ENCODE results near the gene CYTL1. TPM values are rescaled to one million over a fixed set of nuclear protein-coding genes. Genes with fewer than 3 reads are reported as not detected.

Gene CYTL1
- total RNA-seq, 2 donors from 2014 or later = 3.1 TPM; not detected in 1

DNA sequence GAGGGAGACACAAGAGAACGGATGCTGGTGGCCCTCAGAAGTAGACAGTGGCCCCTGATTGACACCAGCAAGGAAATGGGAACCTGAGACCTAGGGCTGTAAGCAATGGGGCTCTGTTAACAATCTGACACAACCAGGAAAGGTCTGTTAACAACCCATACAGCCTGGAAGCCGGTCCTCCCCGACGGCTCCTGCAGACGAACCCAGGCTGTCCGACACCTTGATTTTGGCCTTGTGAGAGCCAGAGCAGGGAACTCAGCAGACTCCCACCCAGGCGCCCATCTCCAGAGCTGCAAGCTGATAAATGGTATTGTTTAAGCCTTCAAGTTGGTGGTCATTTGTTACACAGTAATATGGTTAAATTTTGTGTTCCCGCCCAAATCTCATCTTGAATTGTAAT is 10.2 kb upstream of the CYTL1 start:
- Histone ChIP-seq H3K27me3 (no peaks in the 10 kb centered on the region), H3K4me3 (no peak overlapping the region), H3K4me1 (no peaks in the 10 kb centered on the region), H3K27ac (no peak overlapping the region), H3K36me3 (replicated peaks in 1 of 2; ENCODE audit: insufficient read depth in 1 of 2, low read depth in 2 of 2) (no peaks in the 10 kb centered on the region), H3K9me3 (peaks cover 0 to 4% (median 0%) of the 10 kb centered on the region in 3 donors)
- ATAC-seq (no peak), DNase-seq (no peak)
- WGBS, 2 donors = 67 to 71% methylated on average over 8 of the region's 8 CpGs
- TF ChIP-seq POLR2A (IDR thresholded peaks at IDR 0.05) (no peak), CTCF (IDR thresholded peaks at IDR 0.05) (no peak)
- intact Hi-C loops (cut with DNase I) = no loop called here

GRCh38 chr4:5028480-5028879 is 9.2 kb upstream of the CYTL1 start:
- H3K27ac ChIP-seq = no peak overlapping the region
- H3K36me3 ChIP-seq (replicated peaks in 1 of 2; ENCODE audit: insufficient read depth in 1 of 2, low read depth in 2 of 2) = no peaks in the 10 kb centered on the region
- peaks cover 0 to 4% (median 0%) of the 10 kb centered on the region in 3 donors for H3K9me3 ChIP-seq
- 67 to 73% methylated on average over 2 of the region's 2 CpGs for WGBS, 2 donors
- no peak for DNase-seq
- TF ChIP-seq CTCF (IDR thresholded peaks at IDR 0.05) (no peak), POLR2A (IDR thresholded peaks at IDR 0.05) (no peak)
- H3K27me3 ChIP-seq = no peaks in the 10 kb centered on the region
- H3K4me1 ChIP-seq = no peaks in the 10 kb centered on the region
- no peak overlapping the region for H3K4me3 ChIP-seq
- intact Hi-C loops (cut with DNase I) = no loop called here
- no peak for ATAC-seq

GRCh38 chr4:5027346-5027745 is 8.1 kb upstream of the CYTL1 start:
- DNase-seq (no peak), ATAC-seq (no peak)
- TF ChIP-seq POLR2A (IDR thresholded peaks at IDR 0.05) (no peak), CTCF (IDR thresholded peaks at IDR 0.05) (no peak)
- no peaks in the 10 kb centered on the region for H3K27me3 ChIP-seq
- H3K36me3 ChIP-seq (replicated peaks in 1 of 2; ENCODE audit: insufficient read depth in 1 of 2, low read depth in 2 of 2) = no peaks in the 10 kb centered on the region
- H3K9me3 ChIP-seq = peaks cover 0 to 4% (median 0%) of the 10 kb centered on the region in 3 donors
- no peaks in the 10 kb centered on the region for H3K4me1 ChIP-seq
- no peak overlapping the region for H3K4me3 ChIP-seq
- no peak overlapping the region for H3K27ac ChIP-seq
- intact Hi-C loops (cut with DNase I) = no loop called here

DNA sequence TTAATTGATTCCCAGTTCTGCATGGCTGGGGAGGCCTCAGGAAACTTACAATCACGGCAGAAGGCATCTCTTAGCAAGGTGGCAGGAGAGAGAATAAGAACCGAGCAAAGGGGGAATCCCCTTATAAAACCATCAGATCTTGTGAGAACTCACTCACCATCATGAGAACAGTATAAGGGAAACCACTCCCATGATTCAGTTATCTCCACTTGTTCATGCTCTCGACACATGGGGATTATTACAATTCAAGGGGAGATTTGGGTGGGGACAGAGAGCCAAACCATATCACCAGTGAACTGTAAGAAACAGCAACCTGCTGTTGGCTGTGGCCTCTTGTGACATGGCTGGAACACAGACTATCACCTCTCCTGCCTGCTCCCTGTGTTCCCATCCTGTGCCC is 7.1 kb upstream of the CYTL1 start:
- Histone ChIP-seq H3K9me3 (peaks cover 0 to 4% (median 0%) of the 10 kb centered on the region in 3 donors), H3K4me1 (no peaks in the 10 kb centered on the region), H3K4me3 (no peak overlapping the region), H3K27ac (no peak overlapping the region), H3K36me3 (replicated peaks in 1 of 2; ENCODE audit: insufficient read depth in 1 of 2, low read depth in 2 of 2) (no peaks in the 10 kb centered on the region), H3K27me3 (no peaks in the 10 kb centered on the region)
- intact Hi-C loops (cut with DNase I) = no loop called here
- DNase-seq = no peak
- TF ChIP-seq POLR2A (IDR thresholded peaks at IDR 0.05) = no peak
- no peak for TF ChIP-seq CTCF (IDR thresholded peaks at IDR 0.05)
- no peak for ATAC-seq
- WGBS, 2 donors = 53 to 60% methylated on average over 3 of the region's 3 CpGs

DNA sequence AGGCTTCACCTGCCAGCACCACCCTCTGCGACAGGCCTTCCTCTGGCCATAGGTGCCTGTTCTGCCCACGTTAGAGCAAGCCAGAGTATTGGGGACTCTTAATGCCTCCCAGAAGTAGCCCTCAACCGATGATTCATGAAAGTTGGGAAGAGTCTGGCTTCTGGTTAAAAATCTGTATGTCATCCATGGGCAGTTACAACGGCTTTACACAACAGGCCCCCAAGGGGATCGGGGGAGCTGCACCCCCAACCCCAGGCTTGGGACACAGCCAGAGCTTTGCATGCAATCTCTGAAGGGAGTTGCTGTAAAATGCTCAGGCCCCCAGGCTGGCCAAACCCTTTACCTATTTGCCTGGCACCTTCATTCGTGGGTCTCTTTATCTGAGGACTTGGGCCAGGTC is 5.4 kb upstream of the CYTL1 start:
- Histone ChIP-seq H3K27ac (no peak overlapping the region), H3K9me3 (peaks cover 0 to 4% (median 0%) of the 10 kb centered on the region in 3 donors), H3K4me3 (no peak overlapping the region), H3K4me1 (no peaks in the 10 kb centered on the region), H3K36me3 (replicated peaks in 1 of 2; ENCODE audit: insufficient read depth in 1 of 2, low read depth in 2 of 2) (no peaks in the 10 kb centered on the region), H3K27me3 (no peaks in the 10 kb centered on the region)
- DNase-seq (peak in 1 of 4 donors; percentile 22), ATAC-seq (no peak)
- intact Hi-C loops (cut with DNase I) = no loop called here
- 52 to 60% methylated on average over 6 of the region's 6 CpGs for WGBS, 2 donors
- TF ChIP-seq POLR2A (IDR thresholded peaks at IDR 0.05) (no peak), CTCF (IDR thresholded peaks at IDR 0.05) (no peak)

Measured in body of pancreas (tissue), 4 donors.